Neural cell (in vitro differentiated cells): ENCODE data around the gene PML.

ENCODE experiments used
- TF ChIP-seq, protein P1 (sequence below): fragments of 450-650 bp; IDR thresholded peaks from 2 replicates; pipeline ENCODE4 v1.5.1; 2014; ENCODE audit warnings: antibody characterized with exemption, mild to moderate bottlenecking, moderate library complexity; ENCODE audit not compliant: poor library complexity, severe bottlenecking
- TF ChIP-seq, protein P2 (sequence below): IDR thresholded peaks from 2 replicates; pipeline ENCODE4 v1.6.1; 2012; ENCODE audit warnings: borderline replicate concordance

GRCh38 chr15:73994912-73995622 lies 551 bp downstream of the PML start:
- TF ChIP-seq, protein P1, sequence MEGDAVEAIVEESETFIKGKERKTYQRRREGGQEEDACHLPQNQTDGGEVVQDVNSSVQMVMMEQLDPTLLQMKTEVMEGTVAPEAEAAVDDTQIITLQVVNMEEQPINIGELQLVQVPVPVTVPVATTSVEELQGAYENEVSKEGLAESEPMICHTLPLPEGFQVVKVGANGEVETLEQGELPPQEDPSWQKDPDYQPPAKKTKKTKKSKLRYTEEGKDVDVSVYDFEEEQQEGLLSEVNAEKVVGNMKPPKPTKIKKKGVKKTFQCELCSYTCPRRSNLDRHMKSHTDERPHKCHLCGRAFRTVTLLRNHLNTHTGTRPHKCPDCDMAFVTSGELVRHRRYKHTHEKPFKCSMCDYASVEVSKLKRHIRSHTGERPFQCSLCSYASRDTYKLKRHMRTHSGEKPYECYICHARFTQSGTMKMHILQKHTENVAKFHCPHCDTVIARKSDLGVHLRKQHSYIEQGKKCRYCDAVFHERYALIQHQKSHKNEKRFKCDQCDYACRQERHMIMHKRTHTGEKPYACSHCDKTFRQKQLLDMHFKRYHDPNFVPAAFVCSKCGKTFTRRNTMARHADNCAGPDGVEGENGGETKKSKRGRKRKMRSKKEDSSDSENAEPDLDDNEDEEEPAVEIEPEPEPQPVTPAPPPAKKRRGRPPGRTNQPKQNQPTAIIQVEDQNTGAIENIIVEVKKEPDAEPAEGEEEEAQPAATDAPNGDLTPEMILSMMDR = no peak
- TF ChIP-seq, protein P2, sequence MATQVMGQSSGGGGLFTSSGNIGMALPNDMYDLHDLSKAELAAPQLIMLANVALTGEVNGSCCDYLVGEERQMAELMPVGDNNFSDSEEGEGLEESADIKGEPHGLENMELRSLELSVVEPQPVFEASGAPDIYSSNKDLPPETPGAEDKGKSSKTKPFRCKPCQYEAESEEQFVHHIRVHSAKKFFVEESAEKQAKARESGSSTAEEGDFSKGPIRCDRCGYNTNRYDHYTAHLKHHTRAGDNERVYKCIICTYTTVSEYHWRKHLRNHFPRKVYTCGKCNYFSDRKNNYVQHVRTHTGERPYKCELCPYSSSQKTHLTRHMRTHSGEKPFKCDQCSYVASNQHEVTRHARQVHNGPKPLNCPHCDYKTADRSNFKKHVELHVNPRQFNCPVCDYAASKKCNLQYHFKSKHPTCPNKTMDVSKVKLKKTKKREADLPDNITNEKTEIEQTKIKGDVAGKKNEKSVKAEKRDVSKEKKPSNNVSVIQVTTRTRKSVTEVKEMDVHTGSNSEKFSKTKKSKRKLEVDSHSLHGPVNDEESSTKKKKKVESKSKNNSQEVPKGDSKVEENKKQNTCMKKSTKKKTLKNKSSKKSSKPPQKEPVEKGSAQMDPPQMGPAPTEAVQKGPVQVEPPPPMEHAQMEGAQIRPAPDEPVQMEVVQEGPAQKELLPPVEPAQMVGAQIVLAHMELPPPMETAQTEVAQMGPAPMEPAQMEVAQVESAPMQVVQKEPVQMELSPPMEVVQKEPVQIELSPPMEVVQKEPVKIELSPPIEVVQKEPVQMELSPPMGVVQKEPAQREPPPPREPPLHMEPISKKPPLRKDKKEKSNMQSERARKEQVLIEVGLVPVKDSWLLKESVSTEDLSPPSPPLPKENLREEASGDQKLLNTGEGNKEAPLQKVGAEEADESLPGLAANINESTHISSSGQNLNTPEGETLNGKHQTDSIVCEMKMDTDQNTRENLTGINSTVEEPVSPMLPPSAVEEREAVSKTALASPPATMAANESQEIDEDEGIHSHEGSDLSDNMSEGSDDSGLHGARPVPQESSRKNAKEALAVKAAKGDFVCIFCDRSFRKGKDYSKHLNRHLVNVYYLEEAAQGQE = no peak
